Measurements from ENCODE around the gene PHIP. TPM values are rescaled to one million over a fixed set of nuclear protein-coding genes. Genes with fewer than 3 reads are reported as not detected.
"Not testable (repeated sequence)": the region's sequence is repeated elsewhere in the genome, so short reads cannot be mapped to it uniquely, and the experiment has no call there.

Gene PHIP
- total RNA-seq, 1 donor from 2014 or later: 74.5 TPM

- no peaks in the 10 kb centered on the region for H3K27me3 Mint-ChIP-seq
- TF ChIP-seq CTCF (IDR thresholded peaks at IDR 0.05; ENCODE audit: unreplicated experiment): no peak
- DNase-seq (ENCODE audit: low spot score, unreplicated experiment): no peak
- H3K4me1 Mint-ChIP-seq (ENCODE audit: low read depth): no peaks in the 10 kb centered on the region
- H3K4me3 Mint-ChIP-seq (ENCODE audit: low read depth): no peak overlapping the region
- peaks cover 4% of the 10 kb centered on the region for H3K9me3 Mint-ChIP-seq (ENCODE audit: low read depth)
- H3K36me3 Mint-ChIP-seq (ENCODE audit: insufficient read depth): peaks cover 12% of the 10 kb centered on the region
- H3K27ac Mint-ChIP-seq: no peak overlapping the region
Measured at GRCh38 chr6:78896227-78896626, 181.8 kb downstream of the PHIP start.

GRCh38 chr6:78889901-78890300, 188.2 kb downstream of the PHIP start:
- not testable (repeated sequence) for DNase-seq (ENCODE audit: low spot score, unreplicated experiment); H3K27me3 Mint-ChIP-seq; H3K27ac Mint-ChIP-seq; H3K4me1 Mint-ChIP-seq (ENCODE audit: low read depth); H3K4me3 Mint-ChIP-seq (ENCODE audit: low read depth)
- peaks cover 16% of the 10 kb centered on the region for H3K9me3 Mint-ChIP-seq (ENCODE audit: low read depth)
- peaks cover 39% of the 10 kb centered on the region for H3K36me3 Mint-ChIP-seq (ENCODE audit: insufficient read depth)

Other genes starting within 250 kb of the PHIP start
- gene IRAK1BP1, start 210.7 kb downstream of the PHIP start, total RNA-seq: 10.6 and 10.7 TPM in 2 replicates
- gene HMGN3, start 156.4 kb upstream of the PHIP start, total RNA-seq: 150 and 153 TPM in 2 replicates

Measured in progenitor cell of endocrine pancreas (in vitro differentiated cells).